ENCODE results near the gene MYO16.

GRCh38 chr13:108669381-108669780 lies 40.0 kb downstream of the MYO16 start:
- TF ChIP-seq CTCF (IDR thresholded peaks at IDR 0.05) (no peak), POLR2A (IDR thresholded peaks at IDR 0.05) (no peak), EP300 (IDR thresholded peaks at IDR 0.05) (no peak)

All from ovary (tissue), 3 donors.